BE2C (cell line): ENCODE data around the gene SNAP29.
"Not testable (repeated sequence)": the region's sequence is repeated elsewhere in the genome, so short reads cannot be mapped to it uniquely, and the experiment has no call there.

ENCODE experiments used
- DNase-seq: peaks from one replicate; pipeline ENCODE4 v3.0.0-alpha.2; 2020
- H3K27me3 ChIP-seq: fragments of 250-450 bp; sonication (Bioruptor Pico); 2 replicates; pipeline ENCODE4 v1.5.1; 2020; ENCODE audit warnings: mild to moderate bottlenecking
- H3K36me3 ChIP-seq: fragments of 250-450 bp; sonication (Bioruptor Pico); 2 replicates; pipeline ENCODE4 v1.5.1; 2020; ENCODE audit warnings: mild to moderate bottlenecking
- H3K4me1 ChIP-seq: fragments of 250-450 bp; sonication (Bioruptor Pico); 2 replicates; pipeline ENCODE4 v1.5.1; 2020
- H3K4me3 ChIP-seq: 2 replicates; pipeline ENCODE4 v1.5.1; 2011; ENCODE audit warnings: low read depth, low read length
- H3K9me3 ChIP-seq: fragments of 250-450 bp; sonication (Bioruptor Pico); 2 replicates; pipeline ENCODE4 v1.5.1; 2020
- CTCF ChIP-seq: IDR thresholded peaks from 2 replicates; pipeline ENCODE4 v1.5.1; 2012; ENCODE audit warnings: mild to moderate bottlenecking, low read depth, low read length

SNAP29 gene

GRCh38 chr22:20822240-20822639, 36.6 kb upstream of the SNAP29 start:
- peaks cover 52% of the 10 kb centered on the region for H3K36me3 ChIP-seq
- no peaks in the 10 kb centered on the region for H3K4me1 ChIP-seq
- H3K27me3 ChIP-seq = no peaks in the 10 kb centered on the region

GRCh38 chr22:20823264-20823663, 35.5 kb upstream of the SNAP29 start:
- H3K4me1 ChIP-seq = no peaks in the 10 kb centered on the region
- TF ChIP-seq CTCF = no peak
- no peaks in the 10 kb centered on the region for H3K27me3 ChIP-seq
- no peaks in the 10 kb centered on the region for H3K9me3 ChIP-seq
- H3K36me3 ChIP-seq = peaks cover 50% of the 10 kb centered on the region
- DNase-seq = no peak
- H3K4me3 ChIP-seq = no peak overlapping the region

More at GRCh38 chr22:20822240-20822639, 36.6 kb upstream of the SNAP29 start:
- H3K9me3 ChIP-seq = no peaks in the 10 kb centered on the region
- DNase-seq = no peak
- TF ChIP-seq CTCF = no peak
- no peak overlapping the region for H3K4me3 ChIP-seq

- not testable (repeated sequence) for H3K4me1 ChIP-seq, H3K9me3 ChIP-seq, H3K4me3 ChIP-seq, DNase-seq, H3K27me3 ChIP-seq
- peaks cover 39% of the 10 kb centered on the region for H3K36me3 ChIP-seq
Measured at GRCh38 chr22:20825216-20825615, 33.6 kb upstream of the SNAP29 start.

- H3K36me3 ChIP-seq = peaks cover 43% of the 10 kb centered on the region
Measured at GRCh38 chr22:20825624-20826023, 33.2 kb upstream of the SNAP29 start.

GRCh38 chr22:20826373-20827152, 32.2 kb upstream of the SNAP29 start:
- H3K4me1 ChIP-seq, DNase-seq, H3K9me3 ChIP-seq, H3K27me3 ChIP-seq, H3K4me3 ChIP-seq: not testable (repeated sequence)
- peaks cover 45% of the 10 kb centered on the region for H3K36me3 ChIP-seq

More at GRCh38 chr22:20825624-20826023, 33.2 kb upstream of the SNAP29 start:
- H3K4me3 ChIP-seq = no peak overlapping the region
- no peak for TF ChIP-seq CTCF
- DNase-seq = no peak
- no peaks in the 10 kb centered on the region for H3K27me3 ChIP-seq
- no peaks in the 10 kb centered on the region for H3K4me1 ChIP-seq
- no peaks in the 10 kb centered on the region for H3K9me3 ChIP-seq

- Histone ChIP-seq H3K4me3 (no peak overlapping the region), H3K36me3 (peaks cover 54% of the 10 kb centered on the region), H3K27me3 (no peaks in the 10 kb centered on the region), H3K9me3 (no peaks in the 10 kb centered on the region), H3K4me1 (no peaks in the 10 kb centered on the region)
- TF ChIP-seq CTCF = no peak
- no peak for DNase-seq
Measured at GRCh38 chr22:20829491-20830134, 29.2 kb upstream of the SNAP29 start.

- Histone ChIP-seq H3K36me3 (peaks cover 50% of the 10 kb centered on the region), H3K9me3 (no peaks in the 10 kb centered on the region), H3K27me3 (no peaks in the 10 kb centered on the region), H3K4me3 (no peak overlapping the region), H3K4me1 (peaks cover 4% of the 10 kb centered on the region; the same call in 1 of the 2 replicates)
- TF ChIP-seq CTCF = no peak
- DNase-seq = no peak
Measured at GRCh38 chr22:20833225-20833665, 25.6 kb upstream of the SNAP29 start.
